AG20443 (cell line): ENCODE measurements around the gene KRTAP19-8.

Experiments
- DNase-seq: peaks from one replicate; pipeline ENCODE4 v3.0.0; 2012; ENCODE audit warnings: low spot score, mixed read lengths

KRTAP19-8 gene

DNA sequence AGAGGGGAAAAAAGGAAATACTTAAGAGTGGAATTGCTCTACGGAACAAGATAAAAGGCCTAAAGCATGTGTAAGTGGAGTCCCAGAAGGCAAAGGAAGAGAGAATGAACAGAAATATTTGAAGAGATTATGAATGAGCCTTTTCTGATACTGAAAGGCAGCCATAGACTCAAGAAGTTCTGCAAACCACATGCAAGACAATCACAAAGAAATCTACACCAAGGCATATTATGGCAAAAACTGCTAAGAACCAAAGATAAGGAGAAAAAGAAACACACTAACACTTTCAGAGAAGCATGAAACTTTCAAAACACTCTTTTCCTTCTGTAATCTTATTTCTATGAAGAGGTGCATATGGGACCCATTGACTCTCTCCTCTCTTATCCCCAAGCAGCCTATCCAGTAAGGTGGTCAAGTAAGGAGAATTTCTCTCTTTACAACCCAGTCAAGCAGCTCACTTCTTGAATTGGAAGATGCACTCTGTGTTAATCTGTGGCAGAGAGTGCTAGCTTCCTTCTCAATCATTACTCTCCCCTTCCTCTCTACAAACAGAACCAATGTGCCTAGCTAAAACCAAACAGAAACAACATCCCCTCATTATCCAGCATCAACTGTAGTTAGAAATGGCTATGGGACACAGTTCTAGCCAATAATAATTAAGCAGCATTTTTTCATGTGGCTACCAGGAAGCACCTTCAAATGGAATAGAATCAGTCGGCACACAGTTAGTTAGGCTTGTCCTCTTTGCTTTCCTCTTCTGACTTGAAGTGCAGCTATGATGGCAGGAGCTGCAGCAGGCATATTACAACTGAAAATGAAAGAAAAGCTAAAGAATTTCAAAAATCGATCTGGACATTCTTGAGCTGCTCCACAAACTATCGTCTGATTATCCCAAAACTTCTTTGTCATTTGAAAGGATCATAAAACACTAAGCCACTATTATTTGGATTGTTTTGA lies 25.9 kb downstream of the KRTAP19-8 start:
- DNase-seq, result no peak

DNA sequence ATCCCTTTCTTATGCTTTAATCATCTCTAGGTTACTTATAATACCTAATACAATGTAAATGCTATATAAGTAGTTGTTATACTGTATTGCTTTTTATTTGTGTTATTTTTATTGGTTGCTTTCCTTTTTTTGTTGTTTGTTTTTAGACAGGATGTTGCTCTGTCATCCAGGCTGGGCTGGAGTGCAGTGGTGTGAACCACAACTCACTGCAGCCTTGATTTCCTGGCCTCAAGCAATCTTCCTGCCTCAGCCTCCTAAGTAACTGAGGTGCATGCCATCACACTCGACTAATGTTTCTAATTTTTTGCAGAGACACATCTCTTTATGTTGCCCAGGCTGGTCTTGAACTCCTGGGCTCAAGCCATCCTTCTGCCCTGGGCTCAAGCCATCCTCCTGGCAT lies 26.9 kb downstream of the KRTAP19-8 start:
- no peak for DNase-seq

DNA sequence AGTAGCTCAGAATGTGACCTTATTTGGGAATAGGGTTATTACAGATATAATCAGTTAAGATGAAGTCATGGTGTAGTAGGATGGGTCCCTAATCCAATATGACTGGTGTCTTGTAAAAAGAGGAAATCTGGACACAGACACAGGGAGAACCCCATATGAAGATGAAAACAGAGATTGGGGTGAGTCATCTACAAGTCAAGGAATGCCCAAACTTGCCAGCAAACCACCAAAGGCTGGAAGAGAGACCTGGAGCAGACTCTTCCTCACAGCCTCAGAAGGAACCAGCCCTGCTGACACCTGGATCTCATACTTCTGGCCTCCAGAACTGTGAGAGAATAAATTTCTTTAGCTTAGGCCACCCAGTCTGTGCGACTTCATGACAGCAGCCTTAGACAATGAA lies 29.9 kb downstream of the KRTAP19-8 start:
- DNase-seq, result no peak

DNA sequence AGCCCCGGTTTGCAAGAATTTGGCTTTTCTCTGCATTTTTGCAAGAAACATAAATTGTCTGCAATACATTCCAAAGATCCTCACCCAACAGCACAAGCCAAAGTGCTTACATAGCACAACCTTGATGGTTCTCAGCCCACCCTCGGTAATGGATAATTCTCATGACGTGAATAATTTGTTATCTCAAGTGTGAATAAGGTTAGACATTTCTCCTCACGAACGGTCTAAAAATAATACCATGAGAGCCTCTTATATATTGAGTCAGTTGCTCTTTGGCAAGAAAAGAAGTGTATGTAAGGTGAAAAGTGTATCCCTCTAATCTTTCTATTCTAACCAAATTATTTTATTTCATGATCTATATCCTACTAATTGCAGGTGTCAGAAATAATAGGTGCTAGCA lies 33.3 kb downstream of the KRTAP19-8 start:
- DNase-seq, result no peak

DNA sequence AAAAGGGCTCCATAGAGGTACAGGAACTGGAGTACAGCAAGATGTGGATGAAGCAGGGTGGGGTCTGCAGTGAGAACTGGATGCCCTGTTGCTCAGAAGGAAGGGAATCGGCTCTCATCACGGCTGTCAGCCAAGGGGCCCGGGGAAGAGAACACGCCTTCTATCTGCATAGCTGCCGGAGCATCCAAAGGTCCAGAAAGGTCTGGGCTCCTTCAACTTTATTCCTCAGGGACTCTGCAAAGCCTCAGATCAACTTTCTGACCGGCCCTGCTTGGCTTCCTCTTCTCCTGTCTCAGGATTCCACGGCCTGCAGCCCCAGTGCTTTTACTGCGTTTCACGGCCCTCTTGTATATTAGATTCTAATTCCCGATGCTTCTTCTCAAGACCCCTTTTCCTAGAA lies 34.8 kb downstream of the KRTAP19-8 start:
- no peak for DNase-seq

DNA sequence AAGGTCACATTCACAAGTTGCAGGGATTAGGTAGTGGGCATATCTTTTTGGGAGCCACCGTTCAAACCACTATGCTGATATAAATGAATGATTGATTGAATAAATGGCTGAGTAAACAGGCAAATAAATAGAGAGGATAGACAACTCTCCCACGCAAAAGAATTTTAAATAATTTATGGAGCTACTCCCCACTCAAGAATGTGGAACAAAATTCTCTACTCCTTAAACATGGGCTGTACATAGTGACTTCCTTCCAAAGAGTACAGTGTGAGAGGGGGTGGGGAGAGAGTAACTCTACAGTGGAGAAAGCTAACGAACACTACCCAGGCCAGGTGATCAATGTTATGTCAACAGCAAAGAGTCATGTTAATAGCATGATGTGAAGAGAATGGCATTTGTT lies 40.7 kb downstream of the KRTAP19-8 start:
- no peak for DNase-seq

DNA sequence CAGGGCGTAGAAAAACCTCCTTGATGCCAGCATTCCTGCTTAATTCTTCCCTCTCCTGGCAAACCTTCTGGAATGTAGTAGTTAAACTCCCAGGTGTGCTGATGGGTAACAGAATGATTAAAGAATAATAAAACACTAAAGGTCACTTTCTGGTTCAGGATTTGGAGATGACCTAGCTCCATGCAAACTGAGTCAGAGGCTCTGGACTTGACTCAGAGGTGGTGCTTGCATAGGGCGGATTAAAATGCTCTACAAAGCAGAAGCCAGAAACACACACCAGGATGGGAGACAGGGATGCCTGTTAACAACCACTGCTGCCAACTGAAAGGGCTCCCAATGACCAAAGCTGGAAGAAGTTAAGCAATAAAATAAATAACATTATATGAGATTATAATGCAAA lies 41.5 kb downstream of the KRTAP19-8 start:
- no peak for DNase-seq

DNA sequence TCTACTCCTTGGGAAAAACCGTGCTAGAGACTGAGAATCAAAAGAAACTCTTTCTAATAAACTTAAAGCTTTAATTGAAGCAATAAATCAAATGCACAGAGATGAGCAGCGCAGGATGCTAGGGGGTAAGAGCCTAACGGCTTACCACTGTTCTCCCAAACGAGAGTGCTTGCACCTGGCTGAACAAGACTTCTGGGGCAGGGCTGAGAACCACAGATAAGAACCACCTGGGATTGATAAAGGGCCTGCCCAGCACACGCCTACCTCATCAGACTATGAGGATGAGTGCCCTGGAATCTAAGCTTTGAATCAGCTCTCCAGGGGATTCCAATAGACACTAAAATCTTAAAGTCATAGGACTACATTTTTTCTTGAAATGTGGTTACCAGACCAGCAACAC lies 43.3 kb downstream of the KRTAP19-8 start:
- DNase-seq, result no peak

DNA sequence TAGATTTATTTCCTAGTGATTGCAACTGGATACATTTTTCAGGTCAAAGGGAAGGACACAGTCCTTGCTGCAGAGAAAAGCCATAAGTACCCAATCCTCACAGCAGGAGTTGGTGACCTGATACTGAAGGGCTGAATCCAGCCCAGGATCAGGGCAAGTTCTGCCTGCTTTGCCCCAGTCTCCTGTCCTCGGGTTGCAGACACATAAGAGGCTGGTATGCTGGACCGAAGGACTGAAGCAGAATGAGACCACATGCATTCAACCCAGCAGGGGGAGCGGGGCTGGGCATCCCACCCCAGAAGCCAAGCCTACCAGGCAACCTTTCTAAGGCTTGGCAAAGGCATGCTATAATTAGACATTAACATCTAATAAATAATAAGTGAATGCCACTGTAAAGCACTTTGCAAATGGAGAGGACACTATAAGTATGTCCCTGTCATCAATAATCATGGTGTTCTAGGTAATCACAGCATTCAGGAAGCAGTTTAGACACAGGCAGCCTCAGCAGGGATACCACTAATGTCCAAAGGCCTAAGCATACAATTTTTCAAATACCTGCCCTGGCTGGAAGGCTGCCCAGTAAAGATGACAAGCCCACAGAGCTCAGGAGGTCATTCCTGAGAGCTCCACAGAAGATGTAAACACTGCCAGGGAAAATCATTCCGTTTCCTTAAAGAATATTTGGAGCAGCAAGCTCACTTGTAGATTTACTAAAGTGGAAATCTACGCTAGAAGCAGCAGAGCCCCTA lies 47.6 kb downstream of the KRTAP19-8 start:
- DNase-seq, result no peak

DNA sequence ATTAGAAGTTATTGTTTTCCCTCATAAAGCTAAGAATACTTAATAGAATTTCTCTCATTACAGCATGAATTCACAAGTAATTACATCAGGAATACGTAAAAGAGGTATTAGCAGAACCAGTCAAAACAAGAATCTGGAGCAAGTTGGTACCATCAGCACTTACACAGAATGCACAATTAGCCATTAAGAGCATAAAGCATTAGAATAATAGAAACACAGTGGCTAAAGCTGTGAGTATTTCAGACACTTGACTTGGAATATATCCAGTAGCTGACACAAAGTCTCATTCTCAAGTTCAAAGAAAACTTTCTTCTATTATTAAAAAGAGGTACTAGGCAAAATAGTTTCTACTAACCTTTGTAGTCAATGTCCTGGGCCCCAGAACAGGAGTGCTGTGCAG lies 49.6 kb downstream of the KRTAP19-8 start:
- DNase-seq, result no peak
